AG04450 (cell line): ENCODE measurements around the gene CRADD. TPM values are rescaled to one million over a fixed set of nuclear protein-coding genes. Genes with fewer than 3 reads are reported as not detected.

ENCODE experiments used
- CTCF ChIA-PET: fragments of 300-600, 350-600 bp; formaldehyde crosslinking; extraction: SDS; loops from one replicate; lab custom pipeline; 2022; ENCODE audit warnings: antibody characterized with exemption, inconsistent platforms; lab: Charles Lee
- POLR2A ChIA-PET: fragments of 350-600 bp; formaldehyde crosslinking; extraction: SDS; loops from one replicate; lab custom pipeline; 2021; ENCODE audit warnings: antibody characterized with exemption, inconsistent platforms; lab: Yijun Ruan, JAX
- DNase-seq: peaks from one replicate; pipeline ENCODE4 v3.0.0-alpha.2; 2011; ENCODE audit warnings: low read depth, low spot score
- H3K27ac ChIP-seq: one replicate; pipeline ENCODE4 v1.5.1; 2012; ENCODE audit warnings: low read depth, low read length, control low read depth
- H3K27me3 ChIP-seq: one replicate; pipeline ENCODE4 v1.6.0; 2012; ENCODE audit warnings: low read length; ENCODE audit not compliant: control insufficient read depth, insufficient read depth
- H3K4me3 ChIP-seq: 2 replicates; pipeline ENCODE4 v1.5.1; 2011; ENCODE audit warnings: mild to moderate bottlenecking, low read depth, low read length, control low read depth
- H3K9me3 ChIP-seq: 2 replicates; pipeline ENCODE4 v1.5.1; 2012; ENCODE audit warnings: low read length; ENCODE audit not compliant: control insufficient read depth, insufficient read depth
- CTCF ChIP-seq: IDR thresholded peaks from 2 replicates; pipeline ENCODE4 v1.5.1; 2011; ENCODE audit warnings: low read depth, low read length, control low read depth, inconsistent platforms
- polyA plus RNA-seq: library from polyadenylated mRNA; depleted of rRNA; stranded (reverse); fragments of >200 nt; gene quantifications from 2 replicates; pipeline ENCODE4 v1.2.3, GENCODE V29; 2011

CRADD gene
- polyA plus RNA-seq, 1 experiment = 8.8 TPM

DNA sequence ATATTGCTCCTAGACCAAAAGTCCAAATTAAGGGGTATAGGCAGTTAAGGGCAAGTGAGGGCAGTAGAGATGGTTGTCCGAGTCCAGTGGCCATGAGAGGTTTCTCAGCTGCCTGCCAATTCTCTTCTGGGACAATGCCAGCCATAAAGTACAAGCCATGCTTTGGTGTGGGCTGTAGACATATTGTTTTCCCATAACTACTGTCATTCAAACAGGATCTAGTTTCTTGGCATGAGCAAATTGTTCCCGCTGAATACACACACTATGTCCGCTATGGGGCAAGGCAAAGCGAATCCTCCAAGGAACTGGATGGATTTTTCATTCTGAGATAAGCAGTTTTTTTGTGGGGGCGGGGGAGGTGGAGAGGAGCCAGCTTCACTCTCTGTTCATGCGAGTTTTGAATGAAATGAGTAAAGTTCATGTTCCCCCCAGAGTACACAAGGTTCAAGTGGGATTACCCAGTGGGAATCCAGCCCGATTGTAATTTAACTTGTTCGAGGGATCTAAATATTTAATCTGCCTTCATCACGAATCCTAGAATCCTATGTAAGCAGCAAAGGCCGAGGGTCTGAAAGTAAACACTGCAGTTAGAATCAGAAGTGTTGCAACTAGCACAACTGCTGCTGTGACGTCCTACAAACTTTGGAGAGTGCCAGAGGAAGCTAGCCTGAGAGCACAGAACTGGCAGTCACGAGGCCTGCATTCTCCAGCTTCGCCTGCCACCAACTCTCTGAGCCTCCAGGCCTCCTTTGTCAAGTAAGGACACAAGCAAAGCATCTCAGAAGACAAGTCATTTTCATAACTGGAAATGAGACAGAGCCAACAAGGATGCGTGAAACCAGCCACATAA, 137.0 kb downstream of the CRADD start:
- no peak for TF ChIP-seq CTCF
- ChIA-PET POLR2A (interaction anchor here (0.6 to 1.3 kb wide), 3 partner anchors 11 to 65 kb away, joined by 3 to 5 read pairs (median 3); no protein-coding TSS in a partner anchor), CTCF (interaction anchor here (0.7 to 2.4 kb wide), 4 partner anchors 261 to 287 kb away, joined by 3 to 11 read pairs (median 4); no protein-coding TSS in a partner anchor)
- no peak overlapping the region for H3K4me3 ChIP-seq
- H3K9me3 ChIP-seq = no peaks in the 10 kb centered on the region
- peak; percentile 61 for DNase-seq
- no peaks in the 10 kb centered on the region for H3K27me3 ChIP-seq
- peak overlapping the region; percentile 83 for H3K27ac ChIP-seq

GRCh38 chr12:93818488-93819049, 141.4 kb downstream of the CRADD start:
- H3K9me3 ChIP-seq = no peaks in the 10 kb centered on the region
- no peak overlapping the region for H3K4me3 ChIP-seq
- H3K27me3 ChIP-seq = no peaks in the 10 kb centered on the region
- DNase-seq = no peak
- peak overlapping the region; percentile 43 for H3K27ac ChIP-seq
- CTCF ChIA-PET = interaction anchor here (0.5 to 1.8 kb wide), 5 partner anchors 20 to 284 kb away, joined by 3 to 10 read pairs (median 3); no protein-coding TSS in a partner anchor
- no peak for TF ChIP-seq CTCF
- POLR2A ChIA-PET = interaction anchor here (1.1 to 1.3 kb wide), 2 partner anchors 34 to 40 kb away, joined by 3 to 5 read pairs; no protein-coding TSS in a partner anchor

GRCh38 chr12:93819050-93819491, 141.9 kb downstream of the CRADD start:
- H3K4me3 ChIP-seq = no peak overlapping the region
- CTCF ChIA-PET = interaction anchor here (0.5 to 1.8 kb wide), 6 partner anchors 19 to 391 kb away, joined by 3 to 10 read pairs (median 3); no protein-coding TSS in a partner anchor
- peak; percentile 46 for DNase-seq
- H3K9me3 ChIP-seq = no peaks in the 10 kb centered on the region
- no peak for TF ChIP-seq CTCF
- no peaks in the 10 kb centered on the region for H3K27me3 ChIP-seq
- POLR2A ChIA-PET = interaction anchor here (1.1 to 1.3 kb wide), 2 partner anchors 35 to 41 kb away, joined by 3 to 5 read pairs; no protein-coding TSS in a partner anchor
- H3K27ac ChIP-seq = peak overlapping the region; percentile 43

DNA sequence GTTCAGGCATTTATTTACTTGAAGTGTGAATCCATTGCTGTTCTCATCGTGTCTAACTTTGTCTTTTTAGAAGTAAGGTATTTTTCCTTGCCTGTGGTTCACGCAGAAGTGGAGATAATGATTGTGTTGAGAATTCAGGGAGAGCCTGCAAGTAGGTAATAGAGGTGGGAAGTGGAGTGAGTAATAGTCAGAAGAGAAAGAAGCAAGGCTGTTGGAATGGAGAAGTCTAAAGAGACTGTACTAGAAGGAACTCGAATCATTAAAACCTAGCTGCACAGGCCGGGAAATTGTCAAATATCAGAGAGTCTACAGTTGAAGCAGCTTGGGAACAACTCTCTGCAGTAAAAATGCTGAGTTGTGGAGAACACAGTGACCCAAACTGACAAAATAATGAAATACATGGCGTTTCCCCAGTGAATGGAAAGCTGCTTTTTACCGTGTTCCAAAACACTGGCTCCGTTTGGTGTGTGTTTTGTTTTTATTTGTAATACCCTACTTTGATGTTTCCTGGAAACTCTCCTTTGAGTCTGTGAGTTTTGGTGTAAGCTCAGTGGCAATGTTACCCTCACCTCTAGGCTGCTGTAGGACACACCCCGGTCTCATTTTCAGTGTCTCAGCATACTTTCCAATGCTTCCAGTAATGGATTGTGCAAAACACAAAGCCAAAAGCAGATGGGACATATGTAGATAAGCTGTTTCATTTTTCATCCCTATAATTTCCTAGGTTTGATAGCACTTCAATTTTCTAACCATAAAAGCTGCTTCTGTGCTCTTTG, 146.6 kb downstream of the CRADD start:
- no peaks in the 10 kb centered on the region for H3K9me3 ChIP-seq
- no peak for DNase-seq
- TF ChIP-seq CTCF = no peak
- no peak overlapping the region for H3K27ac ChIP-seq
- ChIA-PET POLR2A (interaction anchor here (0.5 to 0.9 kb wide), 2 partner anchors 45 to 242 kb away, joined by 4 read pairs; no protein-coding TSS in a partner anchor), CTCF (interaction anchor here (0.5 to 2.0 kb wide), 4 partner anchors 21 to 277 kb away, joined by 3 to 6 read pairs (median 4); no protein-coding TSS in a partner anchor)
- no peaks in the 10 kb centered on the region for H3K27me3 ChIP-seq
- no peak overlapping the region for H3K4me3 ChIP-seq
